ENCODE results near the gene EPHB1.
"Not testable (repeated sequence)": the region's sequence is repeated elsewhere in the genome, so short reads cannot be mapped to it uniquely, and the experiment has no call there.

Gene EPHB1

GRCh38 chr3:134959516-134959915 lies 164.5 kb downstream of the EPHB1 start:
- no peak for DNase-seq

- no peak for DNase-seq
These were observed 169.2 kb downstream of the EPHB1 start for GRCh38 chr3:134964226-134964625.

DNA sequence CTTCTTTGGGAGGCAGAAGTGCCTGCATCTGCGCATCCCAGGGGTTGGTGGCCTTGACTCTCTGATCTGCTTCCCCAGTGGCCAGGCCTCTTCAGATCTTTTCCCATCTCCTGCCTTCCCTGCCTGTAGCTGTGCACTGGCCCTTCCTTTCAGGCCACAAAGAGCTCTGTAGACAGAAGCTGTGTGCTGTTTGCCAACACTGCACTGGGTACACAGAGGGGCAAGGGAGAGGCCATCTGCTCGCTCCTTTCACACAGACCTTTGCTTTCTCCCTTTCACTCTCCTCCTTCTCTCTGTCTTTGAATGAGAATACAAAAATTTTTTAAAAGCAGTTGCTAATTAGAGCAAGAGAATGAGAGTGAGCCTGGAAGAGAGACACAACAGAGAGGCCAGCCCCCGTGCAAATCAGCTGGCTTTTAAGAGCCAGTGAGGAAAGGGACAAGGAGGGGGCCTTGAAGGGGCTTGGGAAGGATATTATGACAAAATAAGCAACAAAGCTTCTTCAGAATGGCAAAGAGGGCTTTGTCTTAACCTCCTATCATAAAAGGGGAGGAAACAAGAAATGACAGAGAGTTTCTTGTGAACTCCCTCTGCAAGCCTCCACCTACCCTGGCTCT lies 170.9 kb downstream of the EPHB1 start:
- no peak for DNase-seq

DNA sequence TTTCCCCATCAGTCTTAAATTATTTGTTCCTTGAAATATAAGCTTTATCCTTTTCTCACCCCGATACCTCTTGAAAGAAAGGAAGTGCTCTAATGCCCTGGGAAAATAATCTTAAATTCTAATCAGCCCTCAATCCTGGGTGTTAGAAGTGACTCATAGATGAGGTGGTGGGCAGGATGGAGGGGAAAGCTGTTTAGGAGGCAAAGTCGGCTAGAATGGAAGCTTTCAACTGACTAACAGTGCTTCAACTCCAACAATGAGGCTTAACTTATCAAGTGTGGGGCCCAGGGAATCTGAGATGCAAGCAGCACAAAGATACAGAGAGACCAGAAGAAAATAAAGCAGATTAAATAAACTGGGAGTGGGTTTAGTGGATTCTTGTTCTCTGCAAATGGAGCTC lies 175.8 kb downstream of the EPHB1 start:
- no peak for DNase-seq

- DNase-seq: no peak
These were observed 176.2 kb downstream of the EPHB1 start for GRCh38 chr3:134971306-134971705.

- DNase-seq: not testable (repeated sequence)
These were observed 176.8 kb downstream of the EPHB1 start for GRCh38 chr3:134971907-134972306.

DNA sequence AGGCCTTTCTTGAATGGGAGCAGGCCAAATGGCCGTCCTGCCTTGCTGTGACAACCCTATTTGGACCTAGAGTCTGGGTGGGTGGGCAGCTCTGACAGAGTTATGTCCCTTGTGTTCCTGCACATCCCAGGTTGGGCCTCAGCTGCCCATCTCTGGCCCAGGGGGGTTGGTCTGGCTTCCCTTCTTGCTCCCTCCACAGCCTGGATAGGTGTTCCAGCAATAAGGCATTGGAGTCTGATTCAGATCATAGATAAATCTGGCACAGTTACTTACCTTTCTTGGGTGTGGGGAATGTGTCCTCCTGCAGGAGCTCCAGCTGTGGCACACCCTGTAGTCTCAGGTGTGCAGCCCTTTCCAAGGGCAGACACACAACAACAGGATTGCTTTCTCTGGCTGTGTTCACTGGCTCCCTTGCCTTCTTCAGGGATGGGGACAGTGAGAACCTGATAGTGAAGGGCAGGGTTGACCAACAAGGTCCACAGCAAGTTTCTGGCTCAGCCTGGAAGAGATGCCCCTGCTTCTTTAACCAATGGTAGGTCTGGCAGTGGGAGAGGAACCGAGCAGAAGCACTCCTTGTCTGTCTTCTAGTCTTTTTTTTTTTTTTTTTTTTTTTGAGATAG lies 177.9 kb downstream of the EPHB1 start:
- no peak for DNase-seq

DNA sequence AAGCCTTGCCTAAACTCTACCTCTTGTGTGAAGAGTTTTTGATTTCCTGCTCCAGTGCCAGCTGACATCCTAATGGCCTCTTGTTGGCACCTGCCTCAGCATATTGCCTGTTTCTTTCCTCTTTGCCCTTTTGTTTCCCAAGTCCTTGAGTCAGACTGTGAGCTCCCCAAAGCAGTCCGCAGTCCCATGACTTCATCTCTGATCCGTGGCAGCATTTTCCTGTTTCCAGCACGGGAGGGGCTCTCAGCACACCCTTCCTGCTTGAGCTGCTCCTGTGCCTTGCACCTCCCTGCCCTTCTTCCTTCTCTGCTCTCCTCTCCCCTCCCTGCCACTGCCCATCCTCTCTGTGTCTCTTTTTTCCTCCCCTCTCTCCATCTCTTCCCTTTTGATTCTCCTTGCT lies 179.6 kb downstream of the EPHB1 start:
- no peak for DNase-seq

DNA sequence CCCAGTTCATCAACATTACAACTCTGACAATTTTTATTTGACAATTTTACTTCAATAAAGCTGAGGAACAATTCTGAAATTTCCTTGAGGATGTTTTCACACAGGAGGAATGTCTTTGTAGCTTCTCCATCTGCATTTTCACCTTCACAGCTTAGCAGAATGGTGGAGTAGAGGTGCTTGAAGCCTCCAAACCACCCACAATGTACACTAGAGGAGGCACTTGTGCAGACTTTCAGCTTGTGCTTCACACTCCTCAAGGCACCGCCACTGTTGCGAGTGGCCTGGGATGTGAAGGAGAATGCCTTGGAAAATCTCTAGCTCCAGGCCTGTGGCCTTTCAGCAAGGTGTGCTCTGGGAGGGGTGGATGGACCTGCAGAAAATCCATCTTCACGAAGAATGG lies 181.9 kb downstream of the EPHB1 start:
- no peak for DNase-seq

GRCh38 chr3:134978658-134979057 lies 183.6 kb downstream of the EPHB1 start:
- no peak for DNase-seq

GRCh38 chr3:134985864-134986715 lies 191.0 kb downstream of the EPHB1 start:
- no peak for DNase-seq

DNA sequence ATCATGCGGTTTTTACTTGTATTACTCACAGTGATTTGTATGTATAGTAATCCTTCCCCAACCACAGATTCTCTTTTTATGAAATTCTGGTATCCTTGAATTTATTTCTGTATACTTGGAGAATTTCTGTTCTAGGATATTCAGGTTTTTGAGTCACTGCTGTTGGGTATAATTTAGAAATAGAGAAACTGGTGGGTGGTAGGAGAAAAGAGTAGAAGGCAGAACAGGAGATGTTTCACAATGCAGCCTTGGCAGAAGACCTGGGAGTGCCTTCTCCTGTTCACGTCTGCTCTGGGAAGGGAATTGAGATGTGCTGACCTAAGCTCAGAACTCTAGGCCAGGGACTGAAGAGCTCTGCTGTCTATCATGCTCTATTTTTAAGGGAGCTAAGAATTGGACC lies 193.6 kb downstream of the EPHB1 start:
- DNase-seq: no peak

GRCh38 chr3:134991003-134991402 lies 195.9 kb downstream of the EPHB1 start:
- DNase-seq: no peak

- no peak for DNase-seq
These were observed 196.5 kb downstream of the EPHB1 start for GRCh38 chr3:134991472-134992010.

- DNase-seq: no peak
These were observed 197.1 kb downstream of the EPHB1 start for GRCh38 chr3:134992180-134992579.

- no peak for DNase-seq
These were observed 197.5 kb downstream of the EPHB1 start for GRCh38 chr3:134992586-134992985.

DNA sequence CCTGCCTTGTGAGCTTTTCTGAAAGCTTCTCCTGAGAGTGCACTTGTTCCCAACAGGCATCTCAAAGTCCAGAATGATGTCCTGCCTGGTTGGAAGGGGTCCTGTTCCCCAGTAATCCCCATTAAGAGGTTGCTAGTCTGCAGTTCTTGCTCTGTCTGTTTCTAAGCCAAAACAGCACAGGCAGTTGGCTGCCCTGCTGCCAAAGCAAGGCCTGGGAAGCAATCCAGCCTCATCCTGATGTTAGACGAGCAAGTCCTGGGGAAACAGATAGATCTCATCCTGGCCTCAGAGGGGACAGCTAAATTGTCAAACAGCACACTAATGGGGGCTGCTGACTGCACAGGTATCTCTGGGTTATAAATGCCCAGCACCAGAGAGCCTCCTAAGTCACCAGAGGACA lies 198.0 kb downstream of the EPHB1 start:
- DNase-seq: no peak

DNA sequence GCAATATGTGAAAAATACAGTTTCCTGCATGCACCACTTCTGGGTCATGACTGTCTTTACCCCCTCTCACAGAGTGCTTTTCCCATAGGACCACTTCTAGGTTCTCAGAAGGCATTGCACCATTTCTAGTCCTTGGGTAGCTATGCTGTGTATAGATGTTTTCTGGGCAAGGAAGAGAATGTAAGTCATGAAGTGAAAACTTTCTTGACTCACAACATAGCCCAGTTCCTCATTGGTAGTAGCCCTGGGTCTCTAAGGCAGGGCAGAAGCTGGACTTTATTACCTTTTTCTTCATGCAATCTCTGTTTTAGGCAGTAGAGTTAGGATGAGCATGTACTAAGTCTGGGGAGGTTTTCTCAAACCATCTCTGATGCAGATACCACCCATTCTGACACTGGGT lies 203.1 kb downstream of the EPHB1 start:
- no peak for DNase-seq

- DNase-seq: no peak
These were observed 203.8 kb downstream of the EPHB1 start for GRCh38 chr3:134998855-134999254.

DNA sequence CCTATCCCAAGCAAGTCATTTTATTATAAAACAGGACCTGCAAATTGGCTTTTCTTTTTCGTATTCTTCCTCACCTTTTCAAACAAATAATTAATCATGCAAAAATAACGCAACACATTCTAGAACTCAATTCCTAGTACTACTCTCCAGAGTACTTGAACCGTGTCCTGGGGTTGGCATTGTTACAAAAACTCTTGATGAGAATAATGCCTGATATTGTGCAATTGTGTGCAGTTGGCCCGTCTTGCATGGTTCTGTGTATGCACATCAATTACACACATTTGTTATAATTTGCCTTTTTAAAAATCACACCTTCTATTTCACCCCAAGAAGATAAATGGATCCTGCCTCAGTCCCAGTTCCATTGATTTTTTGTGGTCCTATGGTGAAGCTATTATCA lies 205.4 kb downstream of the EPHB1 start:
- DNase-seq: no peak

- not testable (repeated sequence) for DNase-seq
These were observed 210.6 kb downstream of the EPHB1 start for GRCh38 chr3:135005616-135006015.

DNA sequence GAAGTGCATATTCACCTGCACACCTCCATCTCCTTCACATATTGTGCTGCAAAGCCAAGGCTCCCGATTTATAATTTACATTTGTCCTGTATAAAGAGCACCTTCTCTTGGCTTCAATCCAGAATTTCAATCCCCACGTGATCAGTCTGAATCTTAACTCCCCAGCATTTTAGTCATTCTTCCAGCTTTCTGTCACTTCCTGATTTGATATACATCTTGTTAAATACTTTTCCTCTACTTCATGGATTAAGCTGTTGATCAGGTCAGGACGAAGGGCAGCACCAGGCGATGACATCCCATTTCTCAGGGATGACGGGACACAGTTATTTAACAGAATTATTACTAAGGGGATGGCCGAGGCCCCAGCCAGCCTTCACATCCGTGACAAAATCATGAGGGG lies 212.5 kb downstream of the EPHB1 start:
- DNase-seq: no peak

- no peak for DNase-seq
These were observed 213.3 kb downstream of the EPHB1 start for GRCh38 chr3:135008326-135008725.

- no peak for DNase-seq
These were observed 214.0 kb downstream of the EPHB1 start for GRCh38 chr3:135009014-135009413.
